Measurements from ENCODE around the gene DNAH8. TPM values are rescaled to one million over a fixed set of nuclear protein-coding genes. Genes with fewer than 3 reads are reported as not detected.

The DNAH8 gene
- total RNA-seq, 2 experiments from 2014 or later, result 0.06 to 0.11 TPM

DNA sequence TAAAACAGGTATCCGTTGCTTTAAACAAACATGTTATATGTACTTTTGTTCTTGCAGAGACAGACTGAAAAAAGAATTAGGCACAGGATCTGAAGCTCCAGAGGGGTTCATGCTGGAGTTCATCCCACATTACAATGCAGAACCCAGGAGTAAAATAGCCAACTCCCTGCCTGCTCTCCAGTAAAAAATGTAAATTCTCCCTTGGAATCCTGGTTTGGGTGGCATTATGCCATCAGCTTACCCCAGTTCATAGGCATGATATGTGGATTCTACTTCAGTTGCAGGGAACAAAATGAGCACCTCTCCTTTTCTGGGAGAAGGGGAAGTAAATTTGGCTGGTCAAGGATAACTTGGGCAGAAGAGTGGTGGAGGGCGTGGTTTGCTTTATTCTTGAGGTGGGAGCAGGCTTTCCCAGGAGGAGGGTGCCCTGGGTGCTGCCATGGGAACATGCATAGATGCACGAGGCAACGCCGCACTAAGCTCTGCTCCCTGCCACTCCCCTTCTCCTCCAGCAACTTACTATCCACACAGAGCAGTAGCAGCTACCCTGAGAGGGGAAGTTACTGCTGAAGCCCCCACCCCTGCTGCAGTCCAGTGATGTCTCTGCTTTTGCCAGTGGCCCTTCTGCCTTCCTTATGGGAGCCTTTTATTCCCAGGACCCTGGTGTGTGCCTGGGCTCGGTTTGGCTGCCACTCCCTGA is 261.8 kb downstream of the DNAH8 start:
- Mint-ChIP-seq H3K4me3 (no peak overlapping the region), H3K9me3 (no peaks in the 10 kb centered on the region), H3K36me3 (no peaks in the 10 kb centered on the region), H3K4me1 (no peaks in the 10 kb centered on the region), H3K27ac (no peak overlapping the region), H3K27me3 (peaks cover 38% of the 10 kb centered on the region)
- DNase-seq, result no peak
- POLR2A ChIA-PET, result no interaction called here
- ATAC-seq (ENCODE audit: low read depth), result no peak

GRCh38 chr6:38978139-38978704 is 263.1 kb downstream of the DNAH8 start:
- no peaks in the 10 kb centered on the region for H3K4me1 Mint-ChIP-seq
- no peaks in the 10 kb centered on the region for H3K36me3 Mint-ChIP-seq
- H3K4me3 Mint-ChIP-seq, result no peak overlapping the region
- H3K9me3 Mint-ChIP-seq, result no peaks in the 10 kb centered on the region
- no peak for DNase-seq
- H3K27ac Mint-ChIP-seq, result no peak overlapping the region
- peaks cover 44% of the 10 kb centered on the region for H3K27me3 Mint-ChIP-seq
- POLR2A ChIA-PET, result no interaction called here
- no peak for ATAC-seq (ENCODE audit: low read depth)

DNA sequence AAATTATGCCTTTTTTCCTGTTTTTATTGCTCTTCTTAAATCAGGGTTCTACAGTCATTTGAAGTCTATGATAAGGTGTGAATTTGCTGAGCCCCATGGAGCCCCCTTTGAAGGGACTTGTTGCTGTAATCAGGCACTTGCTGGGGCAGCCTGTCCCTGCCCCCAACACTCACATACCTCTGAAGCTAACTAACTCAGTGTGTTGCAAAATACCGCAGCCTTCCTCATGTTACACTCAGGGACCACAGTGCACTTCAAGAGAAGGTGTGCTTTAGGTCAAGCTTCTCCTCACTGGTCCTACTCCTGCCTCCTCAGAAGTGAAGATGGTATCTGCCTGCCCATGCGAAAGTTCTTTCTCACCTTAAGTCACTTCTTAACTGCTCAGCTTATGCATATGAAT is 267.4 kb downstream of the DNAH8 start:
- POLR2A ChIA-PET, result no interaction called here
- ATAC-seq (ENCODE audit: low read depth) (no peak), DNase-seq (no peak)
- H3K9me3 Mint-ChIP-seq, result no peaks in the 10 kb centered on the region
- peaks cover 32% of the 10 kb centered on the region for H3K27me3 Mint-ChIP-seq
- H3K4me1 Mint-ChIP-seq, result no peaks in the 10 kb centered on the region
- no peak overlapping the region for H3K4me3 Mint-ChIP-seq
- no peak overlapping the region for H3K27ac Mint-ChIP-seq
- H3K36me3 Mint-ChIP-seq, result no peaks in the 10 kb centered on the region

DNA sequence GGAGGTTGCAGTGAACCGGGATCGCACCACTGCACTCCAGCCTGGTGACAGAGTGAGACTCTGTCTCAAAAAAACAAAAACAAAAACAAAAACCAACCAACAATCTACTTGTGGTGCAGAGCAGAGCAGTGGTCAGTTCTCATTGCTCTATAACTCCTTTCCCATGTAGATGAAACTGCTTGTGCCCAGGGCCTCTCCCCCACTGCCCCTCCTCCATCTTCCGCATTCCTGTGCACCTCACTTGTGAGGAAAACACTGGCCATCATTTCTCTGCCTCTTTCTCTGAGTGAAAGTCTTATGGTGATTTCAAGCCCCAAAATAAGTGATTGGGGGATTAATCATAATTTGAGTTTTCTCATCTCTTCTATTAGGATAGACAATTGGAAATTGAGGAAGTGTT is 269.6 kb downstream of the DNAH8 start:
- POLR2A ChIA-PET, result no interaction called here
- DNase-seq (no peak), ATAC-seq (ENCODE audit: low read depth) (no peak)
- Mint-ChIP-seq H3K27me3 (peaks cover 22% of the 10 kb centered on the region), H3K4me1 (no peaks in the 10 kb centered on the region), H3K4me3 (no peak overlapping the region), H3K9me3 (no peaks in the 10 kb centered on the region), H3K36me3 (no peaks in the 10 kb centered on the region), H3K27ac (no peak overlapping the region)

DNA sequence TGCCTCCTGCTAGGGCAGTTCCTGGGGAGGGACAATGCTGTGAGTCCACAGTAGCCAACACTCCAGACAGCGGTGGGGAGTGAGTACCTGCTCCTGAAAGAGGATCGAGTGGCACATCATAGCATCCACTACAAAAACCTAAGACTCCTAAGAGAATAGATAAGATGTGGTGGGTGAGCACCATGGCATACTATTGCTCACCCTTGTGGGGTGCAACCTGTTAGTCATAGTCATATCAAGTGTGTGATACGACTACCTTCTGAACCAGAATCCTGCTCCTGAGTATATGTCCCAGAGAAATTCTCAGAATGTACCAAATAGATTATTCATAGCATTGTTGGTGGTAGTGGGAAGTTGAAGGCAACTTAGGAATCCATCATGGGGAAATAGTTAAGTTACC is 270.7 kb downstream of the DNAH8 start:
- no peak overlapping the region for H3K27ac Mint-ChIP-seq
- ATAC-seq (ENCODE audit: low read depth) (no peak), DNase-seq (no peak)
- no peaks in the 10 kb centered on the region for H3K4me1 Mint-ChIP-seq
- H3K9me3 Mint-ChIP-seq, result no peaks in the 10 kb centered on the region
- H3K36me3 Mint-ChIP-seq, result no peaks in the 10 kb centered on the region
- H3K27me3 Mint-ChIP-seq, result peaks cover 16% of the 10 kb centered on the region
- H3K4me3 Mint-ChIP-seq, result no peak overlapping the region
- POLR2A ChIA-PET, result no interaction called here

GRCh38 chr6:38987503-38987902 is 272.4 kb downstream of the DNAH8 start:
- H3K9me3 Mint-ChIP-seq, result no peaks in the 10 kb centered on the region
- H3K27me3 Mint-ChIP-seq, result peaks cover 16% of the 10 kb centered on the region
- no peak for DNase-seq
- no peaks in the 10 kb centered on the region for H3K4me1 Mint-ChIP-seq
- POLR2A ChIA-PET, result no interaction called here
- ATAC-seq (ENCODE audit: low read depth), result no peak
- no peaks in the 10 kb centered on the region for H3K36me3 Mint-ChIP-seq
- no peak overlapping the region for H3K4me3 Mint-ChIP-seq
- H3K27ac Mint-ChIP-seq, result no peak overlapping the region

- Mint-ChIP-seq H3K9me3 (no peaks in the 10 kb centered on the region), H3K4me3 (no peak overlapping the region), H3K27me3 (peaks cover 18% of the 10 kb centered on the region), H3K4me1 (no peaks in the 10 kb centered on the region), H3K27ac (no peak overlapping the region), H3K36me3 (no peaks in the 10 kb centered on the region)
- no peak for ATAC-seq (ENCODE audit: low read depth)
- no peak for DNase-seq
- POLR2A ChIA-PET, result no interaction called here
These were observed 273.8 kb downstream of the DNAH8 start for GRCh38 chr6:38988736-38989449.

DNA sequence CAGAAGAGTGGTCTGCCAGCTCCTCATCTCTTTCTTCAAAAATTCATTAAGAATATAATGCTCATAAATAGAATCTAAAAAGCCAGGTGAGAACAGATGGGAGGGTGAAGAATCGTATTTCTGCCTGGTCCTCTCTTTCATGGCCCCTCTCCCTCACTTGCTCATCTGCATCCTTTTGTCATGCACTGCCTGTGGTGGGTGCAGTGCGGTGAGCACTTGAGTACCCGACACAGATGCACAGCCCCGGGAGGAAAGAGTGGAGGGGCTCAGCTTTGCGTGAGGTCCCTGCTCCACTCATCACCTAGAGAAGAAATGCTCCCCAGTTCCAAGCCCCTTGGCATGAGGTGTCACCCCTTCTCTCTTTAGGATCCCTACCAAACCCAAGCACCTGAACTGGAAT is 275.4 kb downstream of the DNAH8 start:
- DNase-seq (no peak), ATAC-seq (ENCODE audit: low read depth) (no peak)
- Mint-ChIP-seq H3K27ac (no peak overlapping the region), H3K36me3 (no peaks in the 10 kb centered on the region), H3K27me3 (peaks cover 10% of the 10 kb centered on the region), H3K4me3 (no peak overlapping the region), H3K4me1 (no peaks in the 10 kb centered on the region), H3K9me3 (no peaks in the 10 kb centered on the region)
- POLR2A ChIA-PET, result no interaction called here

DNA sequence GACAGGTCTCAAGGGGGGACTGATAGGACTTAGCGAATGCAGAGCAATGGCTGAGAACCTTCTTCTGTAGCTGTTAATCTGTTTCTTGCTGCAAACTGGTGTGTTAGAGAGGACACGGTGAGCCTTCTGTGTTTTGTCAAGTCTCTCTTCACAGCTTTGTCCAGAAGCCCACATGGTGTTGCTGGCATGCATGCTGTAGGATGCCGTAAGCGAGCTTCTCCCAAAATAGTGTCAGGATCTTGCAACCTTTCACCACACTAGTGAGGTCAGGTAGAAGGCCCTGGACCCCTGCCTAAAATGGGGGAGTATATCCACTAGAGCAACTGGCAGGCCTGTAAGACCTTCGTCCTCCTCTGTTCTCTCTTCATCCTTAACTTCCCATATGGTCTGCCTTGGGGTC is 281.6 kb downstream of the DNAH8 start:
- Mint-ChIP-seq H3K9me3 (no peaks in the 10 kb centered on the region), H3K27me3 (peaks cover 31% of the 10 kb centered on the region), H3K4me3 (no peak overlapping the region), H3K36me3 (no peaks in the 10 kb centered on the region), H3K4me1 (no peaks in the 10 kb centered on the region), H3K27ac (no peak overlapping the region)
- ATAC-seq (ENCODE audit: low read depth) (no peak), DNase-seq (no peak)
- POLR2A ChIA-PET, result no interaction called here

DNA sequence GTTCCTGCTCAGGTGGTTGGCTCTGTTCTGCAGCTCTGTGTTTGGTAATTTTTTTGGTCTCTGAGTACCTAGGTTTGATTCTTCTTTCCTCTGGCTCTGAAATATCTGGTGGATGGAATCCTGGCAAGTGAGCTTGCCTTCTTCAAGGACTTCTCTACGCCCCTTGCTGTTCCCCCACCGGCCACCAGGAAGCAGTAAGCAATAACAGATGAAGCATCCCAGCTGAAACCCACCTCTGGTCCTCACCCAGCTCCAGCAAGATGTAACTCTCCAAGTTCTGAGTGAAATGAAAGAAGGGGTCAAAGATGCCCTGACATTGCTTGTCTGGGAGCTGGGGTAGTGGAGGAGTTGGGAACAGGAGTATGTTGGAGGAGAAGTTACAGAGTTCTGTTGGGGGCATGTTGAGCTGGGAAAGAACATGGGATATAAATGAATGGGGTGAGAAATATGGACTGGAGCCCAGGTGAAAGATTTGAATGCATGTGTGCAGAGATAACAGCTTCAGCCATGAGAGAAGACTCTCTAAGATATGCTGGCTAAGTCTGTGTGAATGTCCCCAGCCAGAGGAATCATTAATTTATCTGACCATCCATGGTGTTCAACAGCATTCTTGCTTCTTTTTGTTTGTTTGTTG is 282.1 kb downstream of the DNAH8 start:
- Mint-ChIP-seq H3K4me3 (no peak overlapping the region), H3K4me1 (no peaks in the 10 kb centered on the region), H3K27me3 (peaks cover 36% of the 10 kb centered on the region), H3K9me3 (no peaks in the 10 kb centered on the region), H3K27ac (no peak overlapping the region), H3K36me3 (no peaks in the 10 kb centered on the region)
- no peak for ATAC-seq (ENCODE audit: low read depth)
- DNase-seq, result no peak
- POLR2A ChIA-PET, result no interaction called here

DNA sequence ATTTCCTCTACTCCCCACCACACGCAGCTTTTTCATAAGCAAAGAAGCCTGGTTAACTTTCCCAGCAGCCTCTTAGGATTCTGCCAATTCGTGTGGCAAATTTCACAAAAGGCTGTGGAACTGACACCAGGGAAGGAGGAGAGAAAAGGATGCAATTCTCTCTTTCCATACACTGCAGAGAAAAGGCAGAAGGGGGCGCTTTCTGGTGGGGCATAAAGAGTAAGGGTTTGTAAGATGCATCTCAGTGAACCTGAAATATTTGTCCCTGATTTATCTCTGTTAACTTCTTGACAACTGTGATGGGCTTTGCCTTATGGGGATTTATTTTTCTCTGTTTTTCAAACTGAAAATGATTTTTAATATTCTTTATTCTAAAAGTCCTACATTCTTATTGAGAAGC is 288.0 kb downstream of the DNAH8 start:
- Mint-ChIP-seq H3K4me3 (no peak overlapping the region), H3K4me1 (no peaks in the 10 kb centered on the region), H3K27me3 (peaks cover 53% of the 10 kb centered on the region), H3K36me3 (no peaks in the 10 kb centered on the region), H3K9me3 (no peaks in the 10 kb centered on the region), H3K27ac (no peak overlapping the region)
- DNase-seq (no peak), ATAC-seq (ENCODE audit: low read depth) (no peak)
- POLR2A ChIA-PET, result no interaction called here

- DNase-seq (no peak), ATAC-seq (ENCODE audit: low read depth) (no peak)
- H3K27ac Mint-ChIP-seq, result no peak overlapping the region
- POLR2A ChIA-PET, result no interaction called here
- peaks cover 58% of the 10 kb centered on the region for H3K27me3 Mint-ChIP-seq
- no peak overlapping the region for H3K4me3 Mint-ChIP-seq
- no peaks in the 10 kb centered on the region for H3K9me3 Mint-ChIP-seq
- H3K4me1 Mint-ChIP-seq, result no peaks in the 10 kb centered on the region
- H3K36me3 Mint-ChIP-seq, result no peaks in the 10 kb centered on the region
These were observed 288.4 kb downstream of the DNAH8 start for GRCh38 chr6:39003492-39003891.

- DNase-seq, result no peak
- Mint-ChIP-seq H3K4me3 (no peak overlapping the region), H3K27me3 (peaks cover 69% of the 10 kb centered on the region), H3K27ac (no peak overlapping the region), H3K4me1 (no peaks in the 10 kb centered on the region), H3K9me3 (no peaks in the 10 kb centered on the region), H3K36me3 (no peaks in the 10 kb centered on the region)
- POLR2A ChIA-PET, result no interaction called here
- ATAC-seq (ENCODE audit: low read depth), result no peak
These were observed 289.7 kb downstream of the DNAH8 start for GRCh38 chr6:39004801-39005200.

- Mint-ChIP-seq H3K36me3 (no peaks in the 10 kb centered on the region), H3K9me3 (no peaks in the 10 kb centered on the region), H3K27ac (no peak overlapping the region), H3K27me3 (peaks cover 68% of the 10 kb centered on the region), H3K4me1 (no peaks in the 10 kb centered on the region), H3K4me3 (no peak overlapping the region)
- POLR2A ChIA-PET, result no interaction called here
- ATAC-seq (ENCODE audit: low read depth), result no peak
- no peak for DNase-seq
These were observed 290.7 kb downstream of the DNAH8 start for GRCh38 chr6:39005774-39006173.

Measured in activated naive CD8-positive, alpha-beta T cell treated with anti-CD3 and anti-CD28 coated beads, Interleukin-2, amount 10 ng/mL, durations not matched to agents 7 days and 5 days (primary cell).